ENCODE results near the gene CRYBG3. TPM values are rescaled to one million over a fixed set of nuclear protein-coding genes. Genes with fewer than 3 reads are reported as not detected.
A peak's percentile ranks its signal among the peaks of the same experiment; 100 is the strongest.

CRYBG3 gene
- 5.7 and 6.0 TPM in 2 replicates for total RNA-seq
- long read RNA-seq, partial matches to known transcripts: 7 of 12 reads
- long read RNA-seq, other reads (novel, unspliced or antisense): 5 of 12 reads

- Mint-ChIP-seq H3K27ac (peak within 1 kb of the TSS; percentile 95), H3K36me3 (ENCODE audit: insufficient read depth) (no peaks in the 10 kb centered on the region), H3K4me1 (ENCODE audit: low read depth) (peaks cover 6% of the 10 kb centered on the region), H3K9me3 (ENCODE audit: low read depth) (no peaks in the 10 kb centered on the region), H3K27me3 (peaks cover 58% of the 10 kb centered on the region), H3K4me3 (ENCODE audit: low read depth) (peak within 1 kb of the TSS; percentile 99)
- TF ChIP-seq, protein P1, sequence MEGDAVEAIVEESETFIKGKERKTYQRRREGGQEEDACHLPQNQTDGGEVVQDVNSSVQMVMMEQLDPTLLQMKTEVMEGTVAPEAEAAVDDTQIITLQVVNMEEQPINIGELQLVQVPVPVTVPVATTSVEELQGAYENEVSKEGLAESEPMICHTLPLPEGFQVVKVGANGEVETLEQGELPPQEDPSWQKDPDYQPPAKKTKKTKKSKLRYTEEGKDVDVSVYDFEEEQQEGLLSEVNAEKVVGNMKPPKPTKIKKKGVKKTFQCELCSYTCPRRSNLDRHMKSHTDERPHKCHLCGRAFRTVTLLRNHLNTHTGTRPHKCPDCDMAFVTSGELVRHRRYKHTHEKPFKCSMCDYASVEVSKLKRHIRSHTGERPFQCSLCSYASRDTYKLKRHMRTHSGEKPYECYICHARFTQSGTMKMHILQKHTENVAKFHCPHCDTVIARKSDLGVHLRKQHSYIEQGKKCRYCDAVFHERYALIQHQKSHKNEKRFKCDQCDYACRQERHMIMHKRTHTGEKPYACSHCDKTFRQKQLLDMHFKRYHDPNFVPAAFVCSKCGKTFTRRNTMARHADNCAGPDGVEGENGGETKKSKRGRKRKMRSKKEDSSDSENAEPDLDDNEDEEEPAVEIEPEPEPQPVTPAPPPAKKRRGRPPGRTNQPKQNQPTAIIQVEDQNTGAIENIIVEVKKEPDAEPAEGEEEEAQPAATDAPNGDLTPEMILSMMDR (IDR thresholded peaks at IDR 0.05; ENCODE audit: unreplicated experiment): peak; percentile 39
- DNase-seq (ENCODE audit: low spot score, unreplicated experiment): peak; percentile 68
Measured at GRCh38 chr3:97821774-97822358, at the start of gene CRYBG3. TSS of gene CRYBG3 (plus strand) at chr3:97822011. CDS start at chr3:97822207, 196 bp downstream.

GRCh38 chr3:97772926-97773325, 48.9 kb upstream of the CRYBG3 start:
- Mint-ChIP-seq H3K4me1 (ENCODE audit: low read depth) (peaks cover 4% of the 10 kb centered on the region), H3K4me3 (ENCODE audit: low read depth) (no peak overlapping the region), H3K9me3 (ENCODE audit: low read depth) (peaks cover 28% of the 10 kb centered on the region), H3K27me3 (no peaks in the 10 kb centered on the region), H3K36me3 (ENCODE audit: insufficient read depth) (peaks cover 52% of the 10 kb centered on the region), H3K27ac (no peak overlapping the region)
- TF ChIP-seq, protein P1 (IDR thresholded peaks at IDR 0.05; ENCODE audit: unreplicated experiment): no peak
- DNase-seq (ENCODE audit: low spot score, unreplicated experiment): no peak

DNA sequence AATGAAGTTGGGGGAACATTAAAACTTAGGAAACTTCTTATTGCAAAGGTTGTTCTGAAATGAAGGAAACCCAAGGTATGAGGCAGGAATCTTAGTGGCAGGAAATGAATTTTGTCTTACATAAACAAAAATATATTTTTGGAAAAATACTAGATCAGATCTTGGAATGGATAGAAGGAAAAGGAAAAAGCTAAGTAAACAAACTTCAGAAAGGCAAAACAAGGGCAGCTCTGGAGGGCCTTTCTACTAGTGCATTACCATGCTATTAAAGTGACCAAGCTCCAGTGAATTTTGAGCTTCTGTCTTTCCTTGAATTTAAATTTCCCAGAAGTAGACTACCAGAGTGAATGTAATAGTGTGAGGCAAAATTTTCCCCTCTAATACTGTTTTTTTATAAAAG, 43.7 kb upstream of the CRYBG3 start:
- Mint-ChIP-seq H3K4me1 (ENCODE audit: low read depth) (peaks cover 4% of the 10 kb centered on the region), H3K4me3 (ENCODE audit: low read depth) (no peak overlapping the region), H3K9me3 (ENCODE audit: low read depth) (peaks cover 3% of the 10 kb centered on the region), H3K36me3 (ENCODE audit: insufficient read depth) (peaks cover 19% of the 10 kb centered on the region), H3K27me3 (no peaks in the 10 kb centered on the region), H3K27ac (no peak overlapping the region)
- no peak for DNase-seq (ENCODE audit: low spot score, unreplicated experiment)
- TF ChIP-seq, protein P1 (IDR thresholded peaks at IDR 0.05; ENCODE audit: unreplicated experiment): no peak

- TF ChIP-seq, protein P1 (IDR thresholded peaks at IDR 0.05; ENCODE audit: unreplicated experiment): peak; percentile 81
- DNase-seq (ENCODE audit: low spot score, unreplicated experiment): no peak
- Mint-ChIP-seq H3K27me3 (no peaks in the 10 kb centered on the region), H3K4me1 (ENCODE audit: low read depth) (no peaks in the 10 kb centered on the region), H3K4me3 (ENCODE audit: low read depth) (no peak overlapping the region), H3K27ac (no peak overlapping the region), H3K36me3 (ENCODE audit: insufficient read depth) (no peaks in the 10 kb centered on the region), H3K9me3 (ENCODE audit: low read depth) (no peaks in the 10 kb centered on the region)
Measured at GRCh38 chr3:97793420-97794019, 28.3 kb upstream of the CRYBG3 start.

- no peak overlapping the region for H3K4me3 Mint-ChIP-seq (ENCODE audit: low read depth)
- no peaks in the 10 kb centered on the region for H3K27me3 Mint-ChIP-seq
Measured at GRCh38 chr3:97795951-97796350, 25.9 kb upstream of the CRYBG3 start.

More at GRCh38 chr3:97795951-97796350, 25.9 kb upstream of the CRYBG3 start:
- Mint-ChIP-seq H3K4me1 (ENCODE audit: low read depth) (no peaks in the 10 kb centered on the region), H3K9me3 (ENCODE audit: low read depth) (no peaks in the 10 kb centered on the region), H3K36me3 (ENCODE audit: insufficient read depth) (no peaks in the 10 kb centered on the region), H3K27ac (no peak overlapping the region)
- TF ChIP-seq, protein P1 (IDR thresholded peaks at IDR 0.05; ENCODE audit: unreplicated experiment): no peak
- DNase-seq (ENCODE audit: low spot score, unreplicated experiment): no peak
